K562 (cell line): ENCODE results near the gene AQP2. TPM values are rescaled to one million over a fixed set of nuclear protein-coding genes. Genes with fewer than 3 reads are reported as not detected.

ENCODE experiments used
- ATAC-seq: fragments of 200-7000 bp; cut with Tn5 transposase; 3 replicates; pipeline ENCODE4 v1.9.1; 2020; ENCODE audit warnings: moderate library complexity
- BruUV-seq: library from RNA; stranded (reverse); fragments of 400-500 nt; replicated peaks from 2 replicates; lab custom pipeline; 2021; lab: Mats Ljungman, UMichigan
- CTCF ChIA-PET: fragments of 300-600 bp; formaldehyde crosslinking; extraction: SDS; loops from one replicate; lab custom pipeline; 2021; ENCODE audit warnings: low intra/inter-chr PET ratio; lab: Yijun Ruan, JAX
- POLR2A ChIA-PET: fragments of 300-600, 350-650 bp; sonication (Branson Sonifier 250); formaldehyde crosslinking; extraction: SDS; loops from one replicate; lab custom pipeline; 2021; ENCODE audit warnings: antibody characterized with exemption, inconsistent platforms; lab: Yijun Ruan, JAX
- DNase-seq, 4 experiments: peaks; one replicate each; pipeline versions ENCODE4 v3.0.0 to v3.0.0-alpha.2; 2011 to 2018; ENCODE audit warnings: low spot score in 3 of 4, mixed read lengths in 3 of 4; ENCODE audit errors: extremely low read depth in 1 of 4
- FAIRE-seq: peaks from 2 replicates; lab custom pipeline; 2011; peaks lifted over from hg19 to GRCh38; lab: Jason Lieb, UNC
- H2AFZ ChIP-seq: 2 replicates; pipeline ENCODE4 v1.6.0; 2011; ENCODE audit warnings: low read depth, low read length, control low read depth, inconsistent platforms
- H3K27ac ChIP-seq: fragments of 200-600 bp; 3 replicates; pipeline ENCODE4 v1.8.0; 2011; ENCODE audit warnings: low read depth, mild to moderate bottlenecking, control low read depth, inconsistent platforms, low read length, moderate library complexity, mixed read lengths; ENCODE audit errors: extremely low read depth
- H3K27me3 ChIP-seq, 2 experiments: fragments of 300-600 bp in 1 of 2; 2 replicates in 1 of 2; 3 replicates in 1 of 2; pipeline versions ENCODE4 v1.6.0 to v1.8.0; 2011; ENCODE audit warnings: inconsistent platforms in 2 of 2, low read length in 2 of 2, mild to moderate bottlenecking in 1 of 2, mixed read lengths in 1 of 2, moderate library complexity in 1 of 2; ENCODE audit not compliant: control insufficient read depth in 2 of 2, insufficient read depth in 2 of 2
- H3K36me3 ChIP-seq: fragments of 300-600 bp; 3 replicates; pipeline ENCODE4 v1.8.0; 2011; ENCODE audit warnings: mild to moderate bottlenecking, low read length, inconsistent platforms; ENCODE audit not compliant: control insufficient read depth, insufficient read depth
- H3K4me1 ChIP-seq, 2 experiments: fragments of 200-600 bp in 1 of 2; replicated peaks in 1 of 2; 2 replicates in 1 of 2; 3 replicates in 1 of 2; pipeline versions ENCODE4 v1.5.1 to v1.8.0; 2011; ENCODE audit warnings: inconsistent platforms in 2 of 2, low read length in 2 of 2, mild to moderate bottlenecking in 1 of 2, mixed read lengths in 1 of 2, moderate library complexity in 1 of 2; ENCODE audit not compliant: control insufficient read depth in 2 of 2, insufficient read depth in 2 of 2
- H3K4me2 ChIP-seq: 2 replicates; pipeline ENCODE4 v1.6.1; 2011; ENCODE audit warnings: low read length, control low read depth, inconsistent platforms, mixed read lengths; ENCODE audit not compliant: insufficient read depth
- H3K4me3 ChIP-seq: fragments of 200-600 bp; sonication (generic), shearing (Covaris generic); 2 replicates; pipeline ENCODE4 v1.5.1; 2016; ENCODE audit warnings: control low read depth, inconsistent platforms
- H3K79me2 ChIP-seq: fragments of 200-600 bp; 3 replicates; pipeline ENCODE4 v1.8.0; 2011; ENCODE audit warnings: low read length, inconsistent platforms; ENCODE audit not compliant: control insufficient read depth, insufficient read depth
- H3K9ac ChIP-seq, 2 experiments: 2 replicates each; pipeline versions ENCODE4 v1.6.0 to v1.6.1; 2011; ENCODE audit warnings: low read depth in 2 of 2, low read length in 2 of 2, control low read depth in 1 of 2, inconsistent platforms in 1 of 2, mild to moderate bottlenecking in 1 of 2, mixed read lengths in 1 of 2; ENCODE audit not compliant: insufficient read depth in 1 of 2
- H3K9me1 ChIP-seq: one replicate; pipeline ENCODE4 v1.6.0; 2011; ENCODE audit warnings: inconsistent platforms, mild to moderate bottlenecking, low read length, moderate library complexity; ENCODE audit not compliant: control insufficient read depth, insufficient read depth
- H3K9me3 ChIP-seq: replicated peaks from 2 replicates; pipeline ENCODE4 v1.5.1; 2011; ENCODE audit warnings: low read depth, low read length, inconsistent platforms; ENCODE audit not compliant: control insufficient read depth, insufficient read depth
- H4K20me1 ChIP-seq: replicated peaks from 2 replicates; pipeline ENCODE4 v1.6.1; 2011; ENCODE audit warnings: low read length, inconsistent platforms, mixed read lengths; ENCODE audit not compliant: control insufficient read depth, insufficient read depth
- PHF21A ChIP-seq: fragments of 450-650 bp; IDR thresholded peaks from 2 replicates; pipeline ENCODE4 v1.6.1; 2017; ENCODE audit warnings: low read depth, borderline replicate concordance
- RREB1 ChIP-seq: fragments of 250-450 bp; sonication (Bioruptor Pico); IDR thresholded peaks from 2 replicates; pipeline ENCODE4 v1.4.0; 2020
- SREBF2 ChIP-seq: sonication (generic); formaldehyde crosslinking; IDR thresholded peaks from 2 replicates; pipeline ENCODE4 v1.4.0; 2020; ENCODE audit warnings: mild to moderate bottlenecking, missing genetic modification reagents
- WGBS: fragments of 100-300 bp; shearing (Covaris generic); methylation state at CpG from one replicate; pipeline ENCODE4 v1.1.6; 2016; ENCODE audit warnings: low coverage, mixed read lengths; ENCODE audit not compliant: insufficient coverage; ENCODE audit errors: missing lambda C conversion rate; 5-methylcytosine and 5-hydroxymethylcytosine counted together
- in situ Hi-C: fragments of 300-500 bp; cut with MboI; formaldehyde crosslinking; loops from 4 replicates; pipeline ENCODE4 v1.15.0; 2018; ENCODE audit warnings: inconsistent platforms, mixed read lengths
- intact Hi-C: fragments of 100-400 bp; cut with micrococcal nuclease; formaldehyde crosslinking; loops from 2 replicates; pipeline ENCODE4 v1.14.2; 2022
- polyA plus RNA-seq, 8 experiments: library from polyadenylated mRNA; depleted of rRNA in 4 of 8; stranded (reverse) in 5 of 8; unstranded in 3 of 8; fragments of >200 nt; fragmentation: Nextera tagmentation in 2 of 8; fragmentation: Illumina TruSeq in 1 of 8; extraction: Ambion mirVana in 2 of 8; extraction: Trizol in 1 of 8; gene quantifications; 2 replicates each; pipeline versions ENCODE4 v1.2.1 to v1.2.3, GENCODE V29; 2011 to 2014; ENCODE audit warnings: inconsistent platforms in 1 of 8, missing spikeins in 1 of 8
- total RNA-seq, 7 experiments: library from RNA; depleted of rRNA in 6 of 7; stranded (reverse); fragments of >200 nt in 6 of 7; fragmentation: Illumina TruSeq in 2 of 7; extraction: Trizol in 2 of 7; gene quantifications; 2 replicates each; pipeline versions ENCODE4 v1.2.1 to v1.2.3, GENCODE V29; 2011 to 2021; ENCODE audit warnings: low replicate concordance in 1 of 7

Gene AQP2
- total and polyA plus RNA-seq, 9 of the 15 experiments (the other 6 are each of a cell fraction or from before 2014, with no cell fraction given): not detected

DNA sequence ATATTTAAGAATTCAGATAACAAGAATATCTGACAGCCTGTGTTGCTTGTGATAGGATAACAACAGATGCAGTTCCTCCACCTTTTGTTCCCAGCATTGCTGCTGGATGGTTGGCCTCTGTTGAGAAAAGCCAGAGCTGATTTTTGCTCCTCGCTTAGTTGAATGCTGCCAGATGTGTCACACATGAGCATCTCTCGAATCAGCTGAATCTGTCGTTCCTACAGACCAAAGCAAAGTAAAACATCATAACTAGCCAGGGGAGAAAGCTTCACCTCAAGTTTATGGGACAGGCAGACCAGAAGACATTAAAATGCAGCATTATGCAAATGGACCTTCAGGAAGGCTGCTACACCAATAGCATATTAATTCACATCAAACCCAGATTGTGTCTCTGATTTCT lies 54.6 kb downstream of the AQP2 start:
- Histone ChIP-seq H3K4me2 (no peak overlapping the region), H3K4me3 (no peak overlapping the region), H3K27ac (no peak overlapping the region), H3K79me2 (peaks cover 23% of the 10 kb centered on the region; the same call in 2 of the 3 replicates), H3K4me1 (no peaks in the 10 kb centered on the region), H2AFZ (no peak overlapping the region), H3K27me3 (no peaks in the 10 kb centered on the region), H3K9ac (no peak overlapping the region), H3K9me1 (no peaks in the 10 kb centered on the region), H3K36me3 (peaks cover 84% of the 10 kb centered on the region), H4K20me1 (0 out of 2 replicates have a peak, but pooled peaks cover 3% of the 10 kb centered on the region), H3K9me3 (no peaks in the 10 kb centered on the region)
- BruUV-seq: no TSS peak
- DNase-seq (no peak), FAIRE-seq (peak; percentile 15), ATAC-seq (no peak)
- ChIA-PET POLR2A (interaction anchor here (0.6 to 3.1 kb wide), 3 partner anchors 12 to 60 kb away, joined by 3 to 14 read pairs (median 4); no protein-coding TSS in a partner anchor), CTCF (interaction anchor here (0.6 kb wide), 1 partner anchor 240 kb away, joined by 9 read pairs; no protein-coding TSS in a partner anchor)
- intact Hi-C loops (no loop called here), in situ Hi-C loops (no loop called here)
- WGBS: 91% methylated on average over 3 of the region's 3 CpGs
- TF ChIP-seq SREBF2 (no peak), PHF21A (no peak), RREB1 (no peak)
